ENCODE measurements around the gene SPIRE2. TPM values are rescaled to one million over a fixed set of nuclear protein-coding genes. Genes with fewer than 3 reads are reported as not detected.
A peak's percentile ranks its signal among the peaks of the same experiment; 100 is the strongest.

SPIRE2 gene
- polyA plus RNA-seq, 1 donor (not counting 4 experiments of a cell fraction or from before 2014, with no cell fraction given) = 1.1 TPM

DNA sequence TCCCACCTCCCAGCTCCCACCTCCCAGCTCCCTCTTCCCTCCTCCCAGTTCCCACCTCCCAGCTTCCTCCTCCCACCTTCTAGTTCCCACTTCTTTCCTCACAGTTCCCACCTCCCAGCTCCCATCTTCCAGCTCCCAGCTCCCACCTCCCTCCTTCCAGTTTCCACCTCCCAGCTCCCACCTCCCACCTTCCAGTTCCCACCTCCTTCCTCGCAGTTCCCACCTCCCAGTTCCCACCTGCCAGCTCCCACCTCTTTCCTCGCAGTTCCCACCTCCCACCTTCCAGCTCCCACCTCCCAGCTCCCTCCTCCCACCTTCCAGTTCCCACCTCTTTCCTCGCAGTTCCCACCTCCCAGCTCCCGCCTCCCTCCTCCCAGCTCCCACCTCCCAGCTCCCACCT is 80.0 kb downstream of the SPIRE2 start:
- no peak overlapping the region for H3K4me2 ChIP-seq (ENCODE audit: control insufficient read depth, extremely low read depth, insufficient read depth, low read depth, low read length)
- H3K27ac ChIP-seq (ENCODE audit: control insufficient read depth, insufficient read depth, low read length) = no peak overlapping the region
- H3K4me3 ChIP-seq (ENCODE audit: control insufficient read depth in 2 of 3, extremely low read depth in 1 of 3, insufficient read depth in 2 of 3, low read depth in 1 of 3, low read length in 3 of 3) = no peak overlapping the region
- no peak for FAIRE-seq
- peaks cover 4% of the 10 kb centered on the region for H3K4me1 ChIP-seq (ENCODE audit: control insufficient read depth, extremely low read depth, insufficient read depth, low read length)
- peaks cover 8% of the 10 kb centered on the region for H4K20me1 ChIP-seq (ENCODE audit: control insufficient read depth, extremely low read depth, insufficient read depth, low read length)
- dilution Hi-C loops (cut with MboI; ENCODE audit: extremely low pct_ligation_motif_present, low sequenced_read_pairs) = no loop called here
- no peak for DNase-seq (ENCODE audit: low read depth, low spot score)
- no peaks in the 10 kb centered on the region for H3K27me3 ChIP-seq (ENCODE audit: control insufficient read depth, extremely low read depth, insufficient read depth, low read length)
- peaks cover 35 to 54% of the 10 kb centered on the region in 2 experiments for H3K36me3 ChIP-seq (ENCODE audit: control insufficient read depth in 2 of 2, extremely low read depth in 1 of 2, insufficient read depth in 2 of 2, low read length in 2 of 2)
- no peak overlapping the region for H2AFZ ChIP-seq (ENCODE audit: control insufficient read depth, low read length)
- no peak for TF ChIP-seq EZH2 (IDR thresholded peaks at IDR 0.05; ENCODE audit: low read length)
- TF ChIP-seq, protein P1, sequence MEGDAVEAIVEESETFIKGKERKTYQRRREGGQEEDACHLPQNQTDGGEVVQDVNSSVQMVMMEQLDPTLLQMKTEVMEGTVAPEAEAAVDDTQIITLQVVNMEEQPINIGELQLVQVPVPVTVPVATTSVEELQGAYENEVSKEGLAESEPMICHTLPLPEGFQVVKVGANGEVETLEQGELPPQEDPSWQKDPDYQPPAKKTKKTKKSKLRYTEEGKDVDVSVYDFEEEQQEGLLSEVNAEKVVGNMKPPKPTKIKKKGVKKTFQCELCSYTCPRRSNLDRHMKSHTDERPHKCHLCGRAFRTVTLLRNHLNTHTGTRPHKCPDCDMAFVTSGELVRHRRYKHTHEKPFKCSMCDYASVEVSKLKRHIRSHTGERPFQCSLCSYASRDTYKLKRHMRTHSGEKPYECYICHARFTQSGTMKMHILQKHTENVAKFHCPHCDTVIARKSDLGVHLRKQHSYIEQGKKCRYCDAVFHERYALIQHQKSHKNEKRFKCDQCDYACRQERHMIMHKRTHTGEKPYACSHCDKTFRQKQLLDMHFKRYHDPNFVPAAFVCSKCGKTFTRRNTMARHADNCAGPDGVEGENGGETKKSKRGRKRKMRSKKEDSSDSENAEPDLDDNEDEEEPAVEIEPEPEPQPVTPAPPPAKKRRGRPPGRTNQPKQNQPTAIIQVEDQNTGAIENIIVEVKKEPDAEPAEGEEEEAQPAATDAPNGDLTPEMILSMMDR (optimal IDR thresholded peaks at IDR 0.05 in 1 of 3, IDR thresholded peaks at IDR 0.05 in 1 of 3, conservative IDR thresholded peaks at IDR 0.05 in 1 of 3; ENCODE audit: extremely low read depth in 1 of 3, insufficient read depth in 2 of 3, low read length in 3 of 3) = no peak
- no peaks in the 10 kb centered on the region for H3K9me3 ChIP-seq (ENCODE audit: control insufficient read depth, low read depth, low read length)
- H3K9ac ChIP-seq (ENCODE audit: control insufficient read depth, extremely low read depth, insufficient read depth, low read length) = no peak overlapping the region
- no peaks in the 10 kb centered on the region for H3K9me1 ChIP-seq (ENCODE audit: control insufficient read depth, extremely low read depth, insufficient read depth, low read length)
- H3K79me2 ChIP-seq (ENCODE audit: control insufficient read depth, insufficient read depth, low read length) = no peaks in the 10 kb centered on the region

DNA sequence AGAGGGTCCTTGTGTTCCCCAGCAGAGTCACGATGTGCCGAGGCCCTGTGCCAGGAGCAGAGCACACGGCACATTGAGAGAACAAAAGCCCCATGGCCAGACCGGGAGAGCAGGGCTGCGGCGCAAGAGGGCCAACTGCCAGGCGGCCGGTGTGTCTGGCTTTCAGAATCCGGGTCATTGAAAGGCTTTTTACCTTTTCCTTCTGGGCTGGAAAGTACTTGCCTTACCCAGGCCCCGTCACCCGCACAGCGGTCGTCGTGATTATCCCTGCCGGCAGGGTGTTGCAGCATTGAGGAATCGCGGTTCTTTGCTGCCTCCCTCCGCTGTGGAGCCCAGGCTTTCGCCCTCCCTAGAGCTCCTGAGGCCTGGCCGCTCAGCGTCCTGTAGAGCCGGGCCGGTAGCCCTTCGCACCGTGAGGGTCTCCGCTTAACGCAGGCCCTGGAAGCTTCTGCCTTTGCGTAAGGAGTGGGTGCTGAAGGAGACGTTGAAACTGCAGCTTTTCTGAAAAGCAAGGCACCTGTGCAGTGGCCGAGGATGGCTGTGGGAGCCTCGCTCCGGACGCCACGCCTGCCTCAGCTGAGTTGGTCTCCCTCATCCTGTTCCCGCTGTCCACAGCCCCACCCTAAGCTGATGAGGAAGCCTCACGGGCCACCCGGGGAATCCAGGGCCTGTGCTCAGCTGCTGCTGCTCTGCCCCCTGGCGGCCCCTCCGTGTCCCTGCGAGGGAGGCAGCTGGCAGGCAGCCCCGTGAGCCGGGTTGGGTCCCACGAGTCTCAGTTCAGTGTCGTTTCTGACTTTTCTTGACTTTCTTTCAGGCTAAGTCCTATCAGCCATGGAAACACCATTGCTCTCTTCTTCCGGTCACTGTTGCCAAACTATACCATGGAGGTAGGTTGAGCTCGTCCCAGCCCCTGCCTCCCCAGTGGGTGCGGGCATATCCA is 81.8 kb downstream of the SPIRE2 start:
- Histone ChIP-seq H3K4me1 (ENCODE audit: control insufficient read depth, extremely low read depth, insufficient read depth, low read length) (peaks cover 4% of the 10 kb centered on the region), H2AFZ (ENCODE audit: control insufficient read depth, low read length) (no peak overlapping the region), H3K4me2 (ENCODE audit: control insufficient read depth, extremely low read depth, insufficient read depth, low read depth, low read length) (no peak overlapping the region), H4K20me1 (ENCODE audit: control insufficient read depth, extremely low read depth, insufficient read depth, low read length) (peaks cover 8% of the 10 kb centered on the region), H3K9me3 (ENCODE audit: control insufficient read depth, low read depth, low read length) (no peaks in the 10 kb centered on the region), H3K4me3 (ENCODE audit: control insufficient read depth in 2 of 3, extremely low read depth in 1 of 3, insufficient read depth in 2 of 3, low read depth in 1 of 3, low read length in 3 of 3) (no peak overlapping the region), H3K79me2 (ENCODE audit: control insufficient read depth, insufficient read depth, low read length) (no peaks in the 10 kb centered on the region), H3K27ac (ENCODE audit: control insufficient read depth, insufficient read depth, low read length) (no peak overlapping the region), H3K9me1 (ENCODE audit: control insufficient read depth, extremely low read depth, insufficient read depth, low read length) (no peaks in the 10 kb centered on the region), H3K36me3 (ENCODE audit: control insufficient read depth in 2 of 2, extremely low read depth in 1 of 2, insufficient read depth in 2 of 2, low read length in 2 of 2) (peaks cover 29 to 43% of the 10 kb centered on the region in 2 experiments), H3K27me3 (ENCODE audit: control insufficient read depth, extremely low read depth, insufficient read depth, low read length) (no peaks in the 10 kb centered on the region), H3K9ac (ENCODE audit: control insufficient read depth, extremely low read depth, insufficient read depth, low read length) (no peak overlapping the region)
- TF ChIP-seq, protein P1 (optimal IDR thresholded peaks at IDR 0.05 in 1 of 3, IDR thresholded peaks at IDR 0.05 in 1 of 3, conservative IDR thresholded peaks at IDR 0.05 in 1 of 3; ENCODE audit: extremely low read depth in 1 of 3, insufficient read depth in 2 of 3, low read length in 3 of 3) = peak; percentile 89 to 96 (median 90)
- TF ChIP-seq EZH2 (IDR thresholded peaks at IDR 0.05; ENCODE audit: low read length) = no peak
- dilution Hi-C loops (cut with MboI; ENCODE audit: extremely low pct_ligation_motif_present, low sequenced_read_pairs) = no loop called here
- peak; percentile 57 for FAIRE-seq
- DNase-seq (ENCODE audit: low read depth, low spot score) = no peak
